Measurements from ENCODE around the gene ARL15. TPM values are rescaled to one million over a fixed set of nuclear protein-coding genes. Genes with fewer than 3 reads are reported as not detected.

The ARL15 gene
- total and polyA plus RNA-seq, 9 of the 15 experiments (the other 6 are each of a cell fraction or from before 2014, with no cell fraction given): 18.5 to 80.4 (median 57.0) TPM

DNA sequence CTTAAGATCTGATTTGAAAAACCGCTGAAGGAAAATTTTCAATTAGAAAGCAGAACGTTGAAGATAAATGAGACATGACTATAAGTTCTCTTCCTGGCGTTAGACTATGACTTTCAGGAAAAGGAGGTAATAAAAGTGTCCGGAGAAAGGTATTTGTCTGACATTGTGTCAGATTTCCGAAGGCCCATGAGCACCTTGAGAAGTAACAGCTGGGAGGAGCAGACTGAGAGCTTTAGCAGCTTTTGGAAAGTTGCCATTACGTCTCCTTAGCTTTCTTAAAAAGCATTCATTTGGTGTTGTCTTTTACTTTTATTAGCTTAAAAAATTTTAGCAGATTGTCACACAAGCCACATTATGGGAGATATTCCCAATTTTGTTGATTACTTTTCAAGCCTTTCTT lies 386.4 kb downstream of the ARL15 start:
- Histone ChIP-seq H3K36me3 (ENCODE audit: control insufficient read depth, insufficient read depth, low read length) (no peaks in the 10 kb centered on the region), H3K9me1 (ENCODE audit: control insufficient read depth, insufficient read depth, low read length) (no peaks in the 10 kb centered on the region), H3K79me2 (ENCODE audit: control insufficient read depth, insufficient read depth, low read length) (no peaks in the 10 kb centered on the region), H3K9me3 (replicated peaks; ENCODE audit: control insufficient read depth, insufficient read depth, low read depth, low read length) (no peaks in the 10 kb centered on the region), H3K27me3 (ENCODE audit: control insufficient read depth in 2 of 2, insufficient read depth in 2 of 2, low read length in 2 of 2) (no peaks in the 10 kb centered on the region), H3K4me3 (no peak overlapping the region), H3K27ac (ENCODE audit: extremely low read depth, low read depth, low read length) (no peak overlapping the region), H4K20me1 (replicated peaks; ENCODE audit: control insufficient read depth, insufficient read depth, low read length) (0 out of 2 replicates have a peak, but pooled peaks cover 7% of the 10 kb centered on the region), H3K9ac (ENCODE audit: insufficient read depth in 1 of 2, low read depth in 2 of 2, low read length in 2 of 2) (no peak overlapping the region), H3K4me1 (replicated peaks in 1 of 2; ENCODE audit: control insufficient read depth in 2 of 2, insufficient read depth in 2 of 2, low read length in 2 of 2) (no peaks in the 10 kb centered on the region), H2AFZ (ENCODE audit: low read depth, low read length) (no peak overlapping the region), H3K4me2 (ENCODE audit: insufficient read depth, low read length) (no peak overlapping the region)
- intact Hi-C loops (cut with micrococcal nuclease): no loop called here
- DNase-seq (ENCODE audit: extremely low read depth in 1 of 4, low spot score in 3 of 4) (no peak), ATAC-seq (no peak), FAIRE-seq (no peak)
- WGBS (ENCODE audit: insufficient coverage, low coverage, missing lambda C conversion rate): 82% methylated on average over 6 of the region's 6 CpGs
- no TSS peak for BruUV-seq (replicated peaks)
- CTCF ChIA-PET (ENCODE audit: low intra/inter-chr PET ratio): no interaction called here
- POLR2A ChIA-PET: no interaction called here
- in situ Hi-C loops (cut with MboI): no loop called here
- TF ChIP-seq CBX1 (IDR thresholded peaks at IDR 0.05; ENCODE audit: low read depth) (no peak), KDM2B (CRISPR knock-in tag; IDR thresholded peaks at IDR 0.05) (no peak), BRD4 (IDR thresholded peaks at IDR 0.05) (no peak), GTF2E2 (tag; IDR thresholded peaks at IDR 0.05) (no peak), ETV6 (IDR thresholded peaks at IDR 0.05; ENCODE audit: borderline replicate concordance in 1 of 2, low read depth in 2 of 2, low read length in 1 of 2) (no peak), ETV6 (CRISPR knock-in tag; IDR thresholded peaks at IDR 0.05; ENCODE audit: borderline replicate concordance) (no peak), ELF1 (tag; IDR thresholded peaks at IDR 0.05) (no peak), KDM4B (IDR thresholded peaks at IDR 0.05; ENCODE audit: borderline replicate concordance in 2 of 2, low read depth in 1 of 2) (no peak), PRMT5 (CRISPR knock-in tag; IDR thresholded peaks at IDR 0.05) (no peak), RERE (CRISPR knock-in tag; IDR thresholded peaks at IDR 0.05; ENCODE audit: borderline replicate concordance) (no peak), SRSF3 (IDR thresholded peaks at IDR 0.05; ENCODE audit: insufficient read depth, low read length) (no peak), ZBTB43 (CRISPR knock-in tag; IDR thresholded peaks at IDR 0.05) (no peak), SLC30A9 (CRISPR knock-in tag; IDR thresholded peaks at IDR 0.05) (no peak), MAFG (tag; conservative IDR thresholded peaks at IDR 0.05) (no peak), USF1 (CRISPR knock-in tag; IDR thresholded peaks at IDR 0.05) (no peak)
- TF ChIP-seq, protein P1, sequence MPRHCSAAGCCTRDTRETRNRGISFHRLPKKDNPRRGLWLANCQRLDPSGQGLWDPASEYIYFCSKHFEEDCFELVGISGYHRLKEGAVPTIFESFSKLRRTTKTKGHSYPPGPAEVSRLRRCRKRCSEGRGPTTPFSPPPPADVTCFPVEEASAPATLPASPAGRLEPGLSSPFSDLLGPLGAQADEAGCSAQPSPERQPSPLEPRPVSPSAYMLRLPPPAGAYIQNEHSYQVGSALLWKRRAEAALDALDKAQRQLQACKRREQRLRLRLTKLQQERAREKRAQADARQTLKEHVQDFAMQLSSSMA (CRISPR knock-in tag; IDR thresholded peaks at IDR 0.05): no peak

All from K562 (cell line).